ENCODE measurements around the gene CPLX4. TPM values are rescaled to one million over a fixed set of nuclear protein-coding genes. Genes with fewer than 3 reads are reported as not detected.
A peak's percentile ranks its signal among the peaks of the same experiment; 100 is the strongest.

Gene CPLX4
- total RNA-seq, 1 donor from 2014 or later = not detected

DNA sequence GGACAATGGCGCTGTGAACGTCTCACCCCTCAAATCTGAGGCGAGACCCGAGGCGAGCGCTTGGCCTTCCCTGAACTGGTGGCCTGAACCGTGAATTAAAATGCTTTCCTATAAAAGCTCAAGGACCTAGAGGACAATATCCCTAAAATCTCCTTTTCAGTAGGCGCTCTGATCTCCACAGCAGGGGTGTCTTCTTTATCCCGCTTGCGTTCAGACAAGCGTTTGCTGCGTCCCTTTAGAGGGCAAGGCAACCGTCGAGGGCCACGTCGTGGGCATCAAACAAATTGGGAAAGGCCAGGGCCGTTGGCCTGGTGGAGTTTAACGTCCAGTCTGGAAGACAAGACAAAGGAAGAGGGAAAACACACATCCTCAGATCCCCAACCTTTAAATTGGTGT lies 43.9 kb downstream of the CPLX4 start:
- H3K27me3 ChIP-seq (ENCODE audit: low read depth) = peaks cover 89% of the 10 kb centered on the region
- no peak overlapping the region for H3K27ac ChIP-seq
- H3K9me3 ChIP-seq = no peaks in the 10 kb centered on the region
- DNase-seq (no peak), ATAC-seq (no peak)
- peaks cover 17% of the 10 kb centered on the region for H3K4me1 ChIP-seq
- no peak overlapping the region for H3K4me3 ChIP-seq
- intact Hi-C loops (cut with DNase I) = no loop called here
- TF ChIP-seq CTCF (IDR thresholded peaks at IDR 0.05) = no peak
- no peaks in the 10 kb centered on the region for H3K36me3 ChIP-seq

- Histone ChIP-seq H3K4me1 (peaks cover 17% of the 10 kb centered on the region), H3K36me3 (no peaks in the 10 kb centered on the region), H3K9me3 (no peaks in the 10 kb centered on the region), H3K27ac (no peak overlapping the region), H3K4me3 (no peak overlapping the region), H3K27me3 (ENCODE audit: low read depth) (peaks cover 91% of the 10 kb centered on the region)
- intact Hi-C loops (cut with DNase I) = no loop called here
- DNase-seq (no peak), ATAC-seq (peak in 1 of 2 donors; percentile 4)
- no peak for TF ChIP-seq CTCF (IDR thresholded peaks at IDR 0.05)
Measured at GRCh38 chr18:59273759-59274532, 44.5 kb downstream of the CPLX4 start.

- ATAC-seq (peak; percentile 44 to 45), DNase-seq (no peak)
- intact Hi-C loops (cut with DNase I) = no loop called here
- peaks cover 24% of the 10 kb centered on the region for H3K4me1 ChIP-seq
- no peak for TF ChIP-seq CTCF (IDR thresholded peaks at IDR 0.05)
- peak within 1 kb of the TSS; percentile 43 for H3K4me3 ChIP-seq
- H3K27me3 ChIP-seq (ENCODE audit: low read depth) = peaks cover 95% of the 10 kb centered on the region
- H3K27ac ChIP-seq = no peak within 1 kb of the TSS
- no peaks in the 10 kb centered on the region for H3K36me3 ChIP-seq
- H3K9me3 ChIP-seq = no peaks in the 10 kb centered on the region
Measured at GRCh38 chr18:59272891-59273758, 45.3 kb downstream of the CPLX4 start, which contains the start of gene RAX. Gene RAX (minus strand): TSS chr18:59273454. CDS start chr18:59273206, 248 bp downstream.

GRCh38 chr18:59272221-59272888 lies 46.1 kb downstream of the CPLX4 start:
- H3K9me3 ChIP-seq = no peaks in the 10 kb centered on the region
- no peak for DNase-seq
- H3K27ac ChIP-seq = no peak overlapping the region
- no peak for TF ChIP-seq CTCF (IDR thresholded peaks at IDR 0.05)
- peaks cover 98% of the 10 kb centered on the region for H3K27me3 ChIP-seq (ENCODE audit: low read depth)
- H3K4me1 ChIP-seq = peaks cover 27% of the 10 kb centered on the region
- peak; percentile 5 to 6 for ATAC-seq
- H3K4me3 ChIP-seq = peak overlapping the region; percentile 43
- no peaks in the 10 kb centered on the region for H3K36me3 ChIP-seq
- intact Hi-C loops (cut with DNase I) = no loop called here

GRCh38 chr18:59271606-59272220 lies 46.7 kb downstream of the CPLX4 start:
- DNase-seq = no peak
- no peak overlapping the region for H3K4me3 ChIP-seq
- H3K9me3 ChIP-seq = no peaks in the 10 kb centered on the region
- intact Hi-C loops (cut with DNase I) = no loop called here
- no peaks in the 10 kb centered on the region for H3K36me3 ChIP-seq
- H3K27ac ChIP-seq = no peak overlapping the region
- no peak for ATAC-seq
- peaks cover 98% of the 10 kb centered on the region for H3K27me3 ChIP-seq (ENCODE audit: low read depth)
- no peak for TF ChIP-seq CTCF (IDR thresholded peaks at IDR 0.05)
- H3K4me1 ChIP-seq = peaks cover 27% of the 10 kb centered on the region

All from lower lobe of right lung (tissue), 2 donors.